Measurements from ENCODE around the gene MLLT10. TPM values are rescaled to one million over a fixed set of nuclear protein-coding genes. Genes with fewer than 3 reads are reported as not detected.

The MLLT10 gene
- total RNA-seq, 1 experiment from 2014 or later: 45.2 TPM

DNA sequence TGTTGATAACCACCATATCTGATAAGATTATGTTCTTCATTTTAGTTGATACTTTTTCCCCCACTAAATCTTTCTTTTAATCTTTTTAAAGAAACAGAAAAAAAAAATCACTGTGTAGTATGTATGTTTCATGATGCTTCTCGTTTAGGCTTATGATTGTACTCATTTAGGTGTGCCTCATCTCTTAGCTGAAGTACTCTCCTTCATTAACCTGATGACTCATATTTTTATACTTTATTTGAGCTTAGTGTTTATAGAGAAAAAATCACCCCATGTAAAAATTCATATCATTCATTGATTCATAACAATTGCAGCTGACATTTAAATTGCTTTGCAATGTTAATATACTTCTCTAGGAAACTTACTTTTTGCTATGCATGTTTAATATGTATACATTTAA, 158.9 kb downstream of the MLLT10 start:
- ChIA-PET POLR2A (no interaction called here), CTCF (no interaction called here), RAD21 (ENCODE audit: low non-redundant PET in 1 of 2, low total read pairs in 2 of 2, uncharacterized antibody in 2 of 2, unreplicated experiment in 2 of 2) (no interaction called here)
- Histone ChIP-seq H3K9me3 (ENCODE audit: control insufficient read depth in 1 of 2, insufficient read depth in 1 of 2, low read depth in 1 of 2, low read length in 2 of 2) (no peaks in the 10 kb centered on the region), H3K79me2 (ENCODE audit: insufficient read depth, low read length) (peaks cover 44% of the 10 kb centered on the region), H3K36me3 (ENCODE audit: control insufficient read depth in 1 of 2, insufficient read depth in 2 of 2, low read length in 2 of 2) (no peaks in the 10 kb centered on the region; a peak in 1 of 4 replicates), H3K9ac (ENCODE audit: low read length) (no peak overlapping the region), H3K9me2 (ENCODE audit: insufficient read depth) (no peaks in the 10 kb centered on the region), H3K27ac (ENCODE audit: low read depth, low read length) (no peak overlapping the region), H3K4me3 (replicated peaks in 1 of 2; ENCODE audit: low read depth in 1 of 2, low read length in 2 of 2) (no peak overlapping the region), H3K4me2 (ENCODE audit: low read length) (no peak overlapping the region), H4K20me1 (ENCODE audit: insufficient read depth) (0 out of 2 replicates have a peak, but pooled peaks cover 3% of the 10 kb centered on the region), H2AFZ (ENCODE audit: low read depth, low read length, poor library complexity, severe bottlenecking) (no peak overlapping the region), H3K4me1 (ENCODE audit: control insufficient read depth in 1 of 2, insufficient read depth in 2 of 2, low read length in 2 of 2) (no peaks in the 10 kb centered on the region), H3K27me3 (ENCODE audit: insufficient read depth, low read length) (no peaks in the 10 kb centered on the region)
- DNase-seq (ENCODE audit: low read depth, low spot score) (no peak), ATAC-seq (no peak)
- TF ChIP-seq, protein P1, sequence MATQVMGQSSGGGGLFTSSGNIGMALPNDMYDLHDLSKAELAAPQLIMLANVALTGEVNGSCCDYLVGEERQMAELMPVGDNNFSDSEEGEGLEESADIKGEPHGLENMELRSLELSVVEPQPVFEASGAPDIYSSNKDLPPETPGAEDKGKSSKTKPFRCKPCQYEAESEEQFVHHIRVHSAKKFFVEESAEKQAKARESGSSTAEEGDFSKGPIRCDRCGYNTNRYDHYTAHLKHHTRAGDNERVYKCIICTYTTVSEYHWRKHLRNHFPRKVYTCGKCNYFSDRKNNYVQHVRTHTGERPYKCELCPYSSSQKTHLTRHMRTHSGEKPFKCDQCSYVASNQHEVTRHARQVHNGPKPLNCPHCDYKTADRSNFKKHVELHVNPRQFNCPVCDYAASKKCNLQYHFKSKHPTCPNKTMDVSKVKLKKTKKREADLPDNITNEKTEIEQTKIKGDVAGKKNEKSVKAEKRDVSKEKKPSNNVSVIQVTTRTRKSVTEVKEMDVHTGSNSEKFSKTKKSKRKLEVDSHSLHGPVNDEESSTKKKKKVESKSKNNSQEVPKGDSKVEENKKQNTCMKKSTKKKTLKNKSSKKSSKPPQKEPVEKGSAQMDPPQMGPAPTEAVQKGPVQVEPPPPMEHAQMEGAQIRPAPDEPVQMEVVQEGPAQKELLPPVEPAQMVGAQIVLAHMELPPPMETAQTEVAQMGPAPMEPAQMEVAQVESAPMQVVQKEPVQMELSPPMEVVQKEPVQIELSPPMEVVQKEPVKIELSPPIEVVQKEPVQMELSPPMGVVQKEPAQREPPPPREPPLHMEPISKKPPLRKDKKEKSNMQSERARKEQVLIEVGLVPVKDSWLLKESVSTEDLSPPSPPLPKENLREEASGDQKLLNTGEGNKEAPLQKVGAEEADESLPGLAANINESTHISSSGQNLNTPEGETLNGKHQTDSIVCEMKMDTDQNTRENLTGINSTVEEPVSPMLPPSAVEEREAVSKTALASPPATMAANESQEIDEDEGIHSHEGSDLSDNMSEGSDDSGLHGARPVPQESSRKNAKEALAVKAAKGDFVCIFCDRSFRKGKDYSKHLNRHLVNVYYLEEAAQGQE (IDR thresholded peaks at IDR 0.05; ENCODE audit: low read depth): no peak
- TF ChIP-seq, protein P2, sequence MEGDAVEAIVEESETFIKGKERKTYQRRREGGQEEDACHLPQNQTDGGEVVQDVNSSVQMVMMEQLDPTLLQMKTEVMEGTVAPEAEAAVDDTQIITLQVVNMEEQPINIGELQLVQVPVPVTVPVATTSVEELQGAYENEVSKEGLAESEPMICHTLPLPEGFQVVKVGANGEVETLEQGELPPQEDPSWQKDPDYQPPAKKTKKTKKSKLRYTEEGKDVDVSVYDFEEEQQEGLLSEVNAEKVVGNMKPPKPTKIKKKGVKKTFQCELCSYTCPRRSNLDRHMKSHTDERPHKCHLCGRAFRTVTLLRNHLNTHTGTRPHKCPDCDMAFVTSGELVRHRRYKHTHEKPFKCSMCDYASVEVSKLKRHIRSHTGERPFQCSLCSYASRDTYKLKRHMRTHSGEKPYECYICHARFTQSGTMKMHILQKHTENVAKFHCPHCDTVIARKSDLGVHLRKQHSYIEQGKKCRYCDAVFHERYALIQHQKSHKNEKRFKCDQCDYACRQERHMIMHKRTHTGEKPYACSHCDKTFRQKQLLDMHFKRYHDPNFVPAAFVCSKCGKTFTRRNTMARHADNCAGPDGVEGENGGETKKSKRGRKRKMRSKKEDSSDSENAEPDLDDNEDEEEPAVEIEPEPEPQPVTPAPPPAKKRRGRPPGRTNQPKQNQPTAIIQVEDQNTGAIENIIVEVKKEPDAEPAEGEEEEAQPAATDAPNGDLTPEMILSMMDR (IDR thresholded peaks at IDR 0.05 in 2 of 3, conservative IDR thresholded peaks at IDR 0.05 in 1 of 3; ENCODE audit: borderline replicate concordance in 1 of 3, insufficient read depth in 1 of 3, low read depth in 2 of 3, low read length in 2 of 3): no peak
- BruUV-seq (replicated peaks): no TSS peak
- intact Hi-C loops (cut with micrococcal nuclease): no loop called here

DNA sequence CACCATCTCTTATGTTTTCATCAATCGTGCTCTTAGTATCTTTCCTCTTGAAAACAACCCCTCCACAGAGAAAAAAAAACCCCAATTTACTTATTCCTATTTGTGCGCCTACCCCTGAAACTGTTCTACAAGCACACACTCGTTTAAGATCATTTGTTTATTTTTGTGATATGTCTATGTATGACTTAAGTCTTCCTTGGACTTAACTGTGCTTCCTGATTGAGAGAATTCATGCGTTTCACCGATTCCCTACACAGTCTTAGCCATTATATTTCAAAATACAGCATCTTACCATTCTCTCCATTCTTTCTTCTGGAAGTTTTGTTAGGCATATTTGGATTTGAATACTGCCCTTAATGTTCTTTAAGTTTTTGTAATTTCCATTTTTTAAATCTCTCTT, 159.4 kb downstream of the MLLT10 start:
- H3K4me3 ChIP-seq (replicated peaks in 1 of 2; ENCODE audit: low read depth in 1 of 2, low read length in 2 of 2): no peak overlapping the region
- CTCF ChIA-PET: no interaction called here
- H3K4me2 ChIP-seq (ENCODE audit: low read length): no peak overlapping the region
- H3K79me2 ChIP-seq (ENCODE audit: insufficient read depth, low read length): peaks cover 42% of the 10 kb centered on the region
- no peaks in the 10 kb centered on the region for H3K9me2 ChIP-seq (ENCODE audit: insufficient read depth)
- H2AFZ ChIP-seq (ENCODE audit: low read depth, low read length, poor library complexity, severe bottlenecking): no peak overlapping the region
- DNase-seq (ENCODE audit: low read depth, low spot score): no peak
- 0 out of 2 replicates have a peak, but pooled peaks cover 3% of the 10 kb centered on the region for H4K20me1 ChIP-seq (ENCODE audit: insufficient read depth)
- ATAC-seq: no peak
- intact Hi-C loops (cut with micrococcal nuclease): no loop called here
- peaks cover 0 to 3% of the 10 kb centered on the region in 2 experiments; a peak in 1 of 4 replicates for H3K36me3 ChIP-seq (ENCODE audit: control insufficient read depth in 1 of 2, insufficient read depth in 2 of 2, low read length in 2 of 2)
- no peak overlapping the region for H3K9ac ChIP-seq (ENCODE audit: low read length)
- POLR2A ChIA-PET: no interaction called here
- no peaks in the 10 kb centered on the region for H3K4me1 ChIP-seq (ENCODE audit: control insufficient read depth in 1 of 2, insufficient read depth in 2 of 2, low read length in 2 of 2)
- no peaks in the 10 kb centered on the region for H3K9me3 ChIP-seq (ENCODE audit: control insufficient read depth in 1 of 2, insufficient read depth in 1 of 2, low read depth in 1 of 2, low read length in 2 of 2)
- BruUV-seq (replicated peaks): no TSS peak
- RAD21 ChIA-PET (ENCODE audit: low non-redundant PET in 1 of 2, low total read pairs in 2 of 2, uncharacterized antibody in 2 of 2, unreplicated experiment in 2 of 2): no interaction called here
- H3K27me3 ChIP-seq (ENCODE audit: insufficient read depth, low read length): no peaks in the 10 kb centered on the region
- H3K27ac ChIP-seq (ENCODE audit: low read depth, low read length): no peak overlapping the region
- no peak for TF ChIP-seq ELF1 (IDR thresholded peaks at IDR 0.05; ENCODE audit: borderline replicate concordance, low read depth)
- no peak for TF ChIP-seq RAD21 (IDR thresholded peaks at IDR 0.05; ENCODE audit: low read depth)
- TF ChIP-seq SP1 (IDR thresholded peaks at IDR 0.05; ENCODE audit: low read depth): no peak
- TF ChIP-seq CEBPB (IDR thresholded peaks at IDR 0.05; ENCODE audit: low read depth): no peak
- no peak for TF ChIP-seq FOSL1 (IDR thresholded peaks at IDR 0.05; ENCODE audit: low read depth)
- TF ChIP-seq EGR1 (IDR thresholded peaks at IDR 0.05; ENCODE audit: low read depth): no peak
- TF ChIP-seq, protein P3, sequence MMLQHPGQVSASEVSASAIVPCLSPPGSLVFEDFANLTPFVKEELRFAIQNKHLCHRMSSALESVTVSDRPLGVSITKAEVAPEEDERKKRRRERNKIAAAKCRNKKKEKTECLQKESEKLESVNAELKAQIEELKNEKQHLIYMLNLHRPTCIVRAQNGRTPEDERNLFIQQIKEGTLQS (IDR thresholded peaks at IDR 0.05): no peak
- no peak for TF ChIP-seq ZNF274 (IDR thresholded peaks at IDR 0.05; ENCODE audit: low read depth, low read length)
- TF ChIP-seq, protein P4, sequence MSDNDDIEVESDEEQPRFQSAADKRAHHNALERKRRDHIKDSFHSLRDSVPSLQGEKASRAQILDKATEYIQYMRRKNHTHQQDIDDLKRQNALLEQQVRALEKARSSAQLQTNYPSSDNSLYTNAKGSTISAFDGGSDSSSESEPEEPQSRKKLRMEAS (IDR thresholded peaks at IDR 0.05): no peak
- TF ChIP-seq POLR2A (IDR thresholded peaks at IDR 0.05; ENCODE audit: borderline replicate concordance, extremely low read depth, insufficient read depth, insufficient read length): no peak
